ENCODE results near the gene BARHL1. TPM values are rescaled to one million over a fixed set of nuclear protein-coding genes. Genes with fewer than 3 reads are reported as not detected.

The BARHL1 gene
- total RNA-seq, 4 donors from 2014 or later, result not detected

GRCh38 chr9:132539096-132539495 lies 43.3 kb upstream of the BARHL1 start:
- Histone ChIP-seq H3K36me3 (no peaks in the 10 kb centered on the region), H3K4me1 (peaks cover 0 to 12% (median 10%) of the 10 kb centered on the region in 4 donors), H3K9me3 (peaks cover 0 to 8% (median 2%) of the 10 kb centered on the region in 4 donors), H3K4me3 (no peak overlapping the region), H3K27ac (replicated peaks in 1 of 4) (no peak overlapping the region), H3K27me3 (peaks cover 0 to 62% (median 0%) of the 10 kb centered on the region in 4 donors)
- 56% methylated on average over 7 of the region's 7 CpGs for WGBS
- TF ChIP-seq POLR2A (IDR thresholded peaks at IDR 0.05; ENCODE audit: low read depth), result no peak
- TF ChIP-seq POLR2AphosphoS5 (IDR thresholded peaks at IDR 0.05), result no peak
- intact Hi-C loops (cut with DNase I), result no loop called here
- no peak for DNase-seq (ENCODE audit: extremely low spot score)

GRCh38 chr9:132541051-132541450 lies 41.4 kb upstream of the BARHL1 start:
- no peaks in the 10 kb centered on the region for H3K9me3 ChIP-seq
- H3K36me3 ChIP-seq, result no peaks in the 10 kb centered on the region
- intact Hi-C loops (cut with DNase I), result no loop called here
- no peak overlapping the region for H3K4me3 ChIP-seq
- no peak for DNase-seq (ENCODE audit: extremely low spot score)
- TF ChIP-seq EP300 (IDR thresholded peaks at IDR 0.05) (no peak), POLR2AphosphoS5 (IDR thresholded peaks at IDR 0.05) (no peak), POLR2A (IDR thresholded peaks at IDR 0.05; ENCODE audit: low read depth) (no peak), CTCF (IDR thresholded peaks at IDR 0.05) (no peak)
- H3K4me1 ChIP-seq, result peaks cover 0 to 13% (median 12%) of the 10 kb centered on the region in 4 donors
- H3K27me3 ChIP-seq, result peaks cover 0 to 64% (median under 1%) of the 10 kb centered on the region in 4 donors
- H3K27ac ChIP-seq (replicated peaks in 1 of 4), result no peak overlapping the region
- 88% methylated on average over 5 of the region's 8 CpGs for WGBS

- Histone ChIP-seq H3K4me3 (no peak overlapping the region), H3K9me3 (no peaks in the 10 kb centered on the region), H3K36me3 (no peaks in the 10 kb centered on the region), H3K4me1 (peaks cover 3 to 21% (median 21%) of the 10 kb centered on the region in 4 donors), H3K27me3 (peaks cover 0 to 64% (median 6%) of the 10 kb centered on the region in 4 donors), H3K27ac (replicated peaks in 1 of 4) (no peak overlapping the region)
- intact Hi-C loops (cut with DNase I), result no loop called here
- no peak for DNase-seq (ENCODE audit: extremely low spot score)
- TF ChIP-seq CTCF (IDR thresholded peaks at IDR 0.05), result no peak
- no peak for TF ChIP-seq POLR2A (IDR thresholded peaks at IDR 0.05; ENCODE audit: low read depth)
- 81% methylated on average over 9 of the region's 19 CpGs for WGBS
These were observed 40.3 kb upstream of the BARHL1 start for GRCh38 chr9:132541870-132542830.

- no peaks in the 10 kb centered on the region for H3K9me3 ChIP-seq
- no peaks in the 10 kb centered on the region for H3K36me3 ChIP-seq
- peaks cover 0 to 64% (median 8%) of the 10 kb centered on the region in 4 donors for H3K27me3 ChIP-seq
- no peak for TF ChIP-seq POLR2A (IDR thresholded peaks at IDR 0.05; ENCODE audit: low read depth)
- no peak for TF ChIP-seq EP300 (IDR thresholded peaks at IDR 0.05)
- TF ChIP-seq POLR2AphosphoS5 (IDR thresholded peaks at IDR 0.05), result no peak
- TF ChIP-seq CTCF (IDR thresholded peaks at IDR 0.05), result no peak
- no peak for DNase-seq (ENCODE audit: extremely low spot score)
- peaks cover 3 to 21% (median 21%) of the 10 kb centered on the region in 4 donors for H3K4me1 ChIP-seq
- intact Hi-C loops (cut with DNase I), result no loop called here
- H3K27ac ChIP-seq (replicated peaks in 1 of 4), result no peak overlapping the region
- 100% methylated on average over 1 of the region's 4 CpGs for WGBS
- no peak overlapping the region for H3K4me3 ChIP-seq
These were observed 39.2 kb upstream of the BARHL1 start for GRCh38 chr9:132543251-132543650.

- Histone ChIP-seq H3K27ac (replicated peaks in 1 of 4) (no peak overlapping the region), H3K27me3 (peaks cover 0 to 71% (median 8%) of the 10 kb centered on the region in 4 donors), H3K4me3 (no peak overlapping the region), H3K4me1 (peaks cover 3 to 21% (median 21%) of the 10 kb centered on the region in 4 donors), H3K9me3 (no peaks in the 10 kb centered on the region), H3K36me3 (no peaks in the 10 kb centered on the region)
- WGBS, result 64% methylated on average over 21 of the region's 21 CpGs
- intact Hi-C loops (cut with DNase I), result no loop called here
- TF ChIP-seq CTCF (IDR thresholded peaks at IDR 0.05) (no peak), POLR2AphosphoS5 (IDR thresholded peaks at IDR 0.05) (no peak), POLR2A (IDR thresholded peaks at IDR 0.05; ENCODE audit: low read depth) (no peak)
- DNase-seq (ENCODE audit: extremely low spot score), result no peak
These were observed 38.4 kb upstream of the BARHL1 start for GRCh38 chr9:132543960-132544359.
